ENCODE results near the gene C2orf42. TPM values are rescaled to one million over a fixed set of nuclear protein-coding genes. Genes with fewer than 3 reads are reported as not detected.

The C2orf42 gene
- total and polyA plus RNA-seq, 10 of the 15 experiments (the other 5 are each of a cell fraction or from before 2014, with no cell fraction given) = 5.5 to 19.8 (median 11.5) TPM

DNA sequence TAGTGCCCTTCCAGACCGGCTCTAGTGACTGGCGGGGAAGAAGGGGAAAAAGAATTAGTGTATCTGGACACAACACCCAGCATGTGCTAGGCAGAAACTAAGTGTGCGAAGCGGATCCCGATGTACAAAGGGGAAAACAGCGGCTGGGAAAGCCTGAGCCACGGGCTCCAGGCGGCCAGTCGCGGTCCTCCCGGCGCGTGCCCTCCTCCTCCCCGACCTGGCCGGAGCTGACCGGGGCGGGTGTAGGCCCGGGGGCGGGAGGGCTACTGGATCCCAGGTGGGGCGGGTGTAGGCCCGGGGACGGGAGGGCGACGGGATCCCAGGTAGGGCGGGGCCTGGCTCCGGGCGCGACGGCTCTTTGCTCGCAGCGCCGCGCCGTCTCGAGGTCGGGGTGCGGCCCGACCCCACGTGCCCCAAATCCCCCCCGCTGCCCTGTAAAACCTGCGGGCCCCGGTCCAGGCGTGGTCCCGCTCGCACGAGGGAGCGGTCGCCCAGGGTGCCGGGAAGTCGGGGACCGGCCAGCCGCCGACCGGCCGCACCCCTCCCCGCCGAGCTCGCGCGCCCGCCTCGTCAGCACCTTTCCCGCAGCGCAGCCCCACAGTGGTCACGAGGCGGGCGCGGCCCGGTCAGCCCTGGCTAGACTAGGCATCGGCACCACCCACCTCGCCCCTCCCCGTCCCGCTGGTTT is 48.8 kb downstream of the C2orf42 start (continued):
- TF ChIP-seq SMAD1 (IDR thresholded peaks at IDR 0.05; ENCODE audit: low read depth, partially characterized antibody) (no peak), POLR2AphosphoS5 (IDR thresholded peaks at IDR 0.05; ENCODE audit: low read length) (peak; percentile 62), CHD2 (IDR thresholded peaks at IDR 0.05; ENCODE audit: borderline replicate concordance, low read depth, low read length) (no peak), GATAD2B (conservative IDR thresholded peaks at IDR 0.05; ENCODE audit: low read depth) (peak; percentile 79), HCFC1 (IDR thresholded peaks at IDR 0.05; ENCODE audit: low read length) (no peak), PAX8 (IDR thresholded peaks at IDR 0.05) (no peak), HDGF (IDR thresholded peaks at IDR 0.05) (no peak), MTA2 (IDR thresholded peaks at IDR 0.05; ENCODE audit: low read depth) (no peak), TCF3 (IDR thresholded peaks at IDR 0.05; ENCODE audit: borderline replicate concordance, insufficient read depth, low read depth, low read length) (peak; percentile 67; the same call in 1 of the 2 replicates), RB1 (IDR thresholded peaks at IDR 0.05; ENCODE audit: borderline replicate concordance) (no peak), TBL1XR1 (IDR thresholded peaks at IDR 0.05; ENCODE audit: low read depth, low read length) (no peak), YY1 (IDR thresholded peaks at IDR 0.05; ENCODE audit: low read depth, low read length) (no peak), NFYB (IDR thresholded peaks at IDR 0.05; ENCODE audit: insufficient read depth, low read depth, low read length) (no peak), ATF7 (IDR thresholded peaks at IDR 0.05; ENCODE audit: low read depth) (no peak), SUPT20H (IDR thresholded peaks at IDR 0.05; ENCODE audit: borderline replicate concordance, control insufficient read depth, low read depth, low read length) (no peak), RFX5 (IDR thresholded peaks at IDR 0.05; ENCODE audit: low read depth, low read length) (no peak), ETV6 (conservative IDR thresholded peaks at IDR 0.05 in 1 of 2, IDR thresholded peaks at IDR 0.05 in 1 of 2; ENCODE audit: borderline replicate concordance in 1 of 2, low read depth in 1 of 2) (no peak), BRCA1 (IDR thresholded peaks at IDR 0.05; ENCODE audit: low read depth, low read length) (no peak), CEBPB (IDR thresholded peaks at IDR 0.05; ENCODE audit: borderline replicate concordance in 1 of 2, low read depth in 2 of 2, low read length in 2 of 2) (no peak), TCF7 (IDR thresholded peaks at IDR 0.05; ENCODE audit: borderline replicate concordance) (no peak), TAF1 (IDR thresholded peaks at IDR 0.05; ENCODE audit: borderline replicate concordance, low read depth, low read length) (peak; percentile 45; the same call in 1 of the 2 replicates), SREBF1 (IDR thresholded peaks at IDR 0.05; ENCODE audit: low read length) (no peak), ZBED1 (IDR thresholded peaks at IDR 0.05; ENCODE audit: borderline replicate concordance) (no peak; the same call in 1 of the 2 replicates)
- TF ChIP-seq, protein P1, sequence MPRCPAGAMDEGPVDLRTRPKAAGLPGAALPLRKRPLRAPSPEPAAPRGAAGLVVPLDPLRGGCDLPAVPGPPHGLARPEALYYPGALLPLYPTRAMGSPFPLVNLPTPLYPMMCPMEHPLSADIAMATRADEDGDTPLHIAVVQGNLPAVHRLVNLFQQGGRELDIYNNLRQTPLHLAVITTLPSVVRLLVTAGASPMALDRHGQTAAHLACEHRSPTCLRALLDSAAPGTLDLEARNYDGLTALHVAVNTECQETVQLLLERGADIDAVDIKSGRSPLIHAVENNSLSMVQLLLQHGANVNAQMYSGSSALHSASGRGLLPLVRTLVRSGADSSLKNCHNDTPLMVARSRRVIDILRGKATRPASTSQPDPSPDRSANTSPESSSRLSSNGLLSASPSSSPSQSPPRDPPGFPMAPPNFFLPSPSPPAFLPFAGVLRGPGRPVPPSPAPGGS (IDR thresholded peaks at IDR 0.05; ENCODE audit: borderline replicate concordance, insufficient read depth, low read depth, low read length, poor library complexity, severe bottlenecking) = no peak
- TF ChIP-seq, protein P2, sequence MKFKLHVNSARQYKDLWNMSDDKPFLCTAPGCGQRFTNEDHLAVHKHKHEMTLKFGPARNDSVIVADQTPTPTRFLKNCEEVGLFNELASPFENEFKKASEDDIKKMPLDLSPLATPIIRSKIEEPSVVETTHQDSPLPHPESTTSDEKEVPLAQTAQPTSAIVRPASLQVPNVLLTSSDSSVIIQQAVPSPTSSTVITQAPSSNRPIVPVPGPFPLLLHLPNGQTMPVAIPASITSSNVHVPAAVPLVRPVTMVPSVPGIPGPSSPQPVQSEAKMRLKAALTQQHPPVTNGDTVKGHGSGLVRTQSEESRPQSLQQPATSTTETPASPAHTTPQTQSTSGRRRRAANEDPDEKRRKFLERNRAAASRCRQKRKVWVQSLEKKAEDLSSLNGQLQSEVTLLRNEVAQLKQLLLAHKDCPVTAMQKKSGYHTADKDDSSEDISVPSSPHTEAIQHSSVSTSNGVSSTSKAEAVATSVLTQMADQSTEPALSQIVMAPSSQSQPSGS (IDR thresholded peaks at IDR 0.05; ENCODE audit: low read length) = no peak
- TF ChIP-seq, protein P3, sequence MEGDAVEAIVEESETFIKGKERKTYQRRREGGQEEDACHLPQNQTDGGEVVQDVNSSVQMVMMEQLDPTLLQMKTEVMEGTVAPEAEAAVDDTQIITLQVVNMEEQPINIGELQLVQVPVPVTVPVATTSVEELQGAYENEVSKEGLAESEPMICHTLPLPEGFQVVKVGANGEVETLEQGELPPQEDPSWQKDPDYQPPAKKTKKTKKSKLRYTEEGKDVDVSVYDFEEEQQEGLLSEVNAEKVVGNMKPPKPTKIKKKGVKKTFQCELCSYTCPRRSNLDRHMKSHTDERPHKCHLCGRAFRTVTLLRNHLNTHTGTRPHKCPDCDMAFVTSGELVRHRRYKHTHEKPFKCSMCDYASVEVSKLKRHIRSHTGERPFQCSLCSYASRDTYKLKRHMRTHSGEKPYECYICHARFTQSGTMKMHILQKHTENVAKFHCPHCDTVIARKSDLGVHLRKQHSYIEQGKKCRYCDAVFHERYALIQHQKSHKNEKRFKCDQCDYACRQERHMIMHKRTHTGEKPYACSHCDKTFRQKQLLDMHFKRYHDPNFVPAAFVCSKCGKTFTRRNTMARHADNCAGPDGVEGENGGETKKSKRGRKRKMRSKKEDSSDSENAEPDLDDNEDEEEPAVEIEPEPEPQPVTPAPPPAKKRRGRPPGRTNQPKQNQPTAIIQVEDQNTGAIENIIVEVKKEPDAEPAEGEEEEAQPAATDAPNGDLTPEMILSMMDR (IDR thresholded peaks at IDR 0.05 in 2 of 3, conservative IDR thresholded peaks at IDR 0.05 in 1 of 3; ENCODE audit: control insufficient read depth in 2 of 3, extremely low read depth in 1 of 3, insufficient read depth in 1 of 3, low read depth in 3 of 3, low read length in 3 of 3) = no peak
- TF ChIP-seq, protein P4, sequence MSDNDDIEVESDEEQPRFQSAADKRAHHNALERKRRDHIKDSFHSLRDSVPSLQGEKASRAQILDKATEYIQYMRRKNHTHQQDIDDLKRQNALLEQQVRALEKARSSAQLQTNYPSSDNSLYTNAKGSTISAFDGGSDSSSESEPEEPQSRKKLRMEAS (IDR thresholded peaks at IDR 0.05; ENCODE audit: low read depth, low read length) = no peak; the same call in 1 of the 2 replicates
